Ishikawa (cell line): ENCODE measurements around the gene ARID1B.

Experiments used
- CEBPB ChIP-seq: IDR thresholded peaks from 2 replicates; pipeline ENCODE4 v1.6.1; 2012
- CREB1 ChIP-seq: IDR thresholded peaks from 2 replicates; pipeline ENCODE4 v1.6.1; 2012; ENCODE audit warnings: low read depth
- EGR1 ChIP-seq: IDR thresholded peaks from 2 replicates; pipeline ENCODE4 v1.6.1; 2012
- EP300 ChIP-seq: IDR thresholded peaks from 2 replicates; pipeline ENCODE4 v1.6.1; 2012; ENCODE audit warnings: borderline replicate concordance
- FOXM1 ChIP-seq: IDR thresholded peaks from 2 replicates; pipeline ENCODE4 v1.6.1; 2012; ENCODE audit warnings: low read depth, borderline replicate concordance
- MAX ChIP-seq: IDR thresholded peaks from 2 replicates; pipeline ENCODE4 v1.6.1; 2012
- NFIC ChIP-seq: IDR thresholded peaks from 2 replicates; pipeline ENCODE4 v1.6.1; 2012
- RAD21 ChIP-seq: IDR thresholded peaks from 2 replicates; pipeline ENCODE4 v1.6.1; 2012; ENCODE audit warnings: low read depth
- REST ChIP-seq: IDR thresholded peaks from 2 replicates; pipeline ENCODE4 v1.6.1; 2012; ENCODE audit warnings: low read depth, mild to moderate bottlenecking
- TAF1 ChIP-seq: IDR thresholded peaks from 2 replicates; pipeline ENCODE4 v1.6.1; 2012; ENCODE audit warnings: low read depth, mild to moderate bottlenecking
- TCF12 ChIP-seq: IDR thresholded peaks from 2 replicates; pipeline ENCODE4 v1.6.1; 2012; ENCODE audit warnings: low read depth
- TEAD4 ChIP-seq: IDR thresholded peaks from 2 replicates; pipeline ENCODE4 v1.6.1; 2012
- USF1 ChIP-seq: IDR thresholded peaks from 2 replicates; pipeline ENCODE4 v1.6.1; 2012
- ZBTB7A ChIP-seq: IDR thresholded peaks from 2 replicates; pipeline ENCODE4 v1.6.1; 2012; ENCODE audit warnings: low read depth

- TF ChIP-seq TCF12 (no peak), USF1 (no peak), MAX (no peak), CREB1 (no peak), RAD21 (peak; percentile 95), EGR1 (no peak), REST (peak; percentile 39; the same call in 1 of the 2 replicates), CEBPB (no peak), EP300 (no peak), TAF1 (no peak), ZBTB7A (no peak), NFIC (no peak), TEAD4 (no peak), FOXM1 (no peak)
Measured at GRCh38 chr6:157184202-157185015, 407.2 kb downstream of the ARID1B start.
